GM13977 (cell line): ENCODE results near the gene BIRC3.
A peak's percentile ranks its signal among the peaks of the same experiment; 100 is the strongest.

Source experiments
- DNase-seq: peaks from one replicate; pipeline ENCODE4 v3.0.0; 2012; ENCODE audit warnings: low spot score
- in situ Hi-C: fragments of 300-500 bp; cut with MboI; formaldehyde crosslinking; loops from one replicate; pipeline ENCODE4 v1.12.0; 2022; ENCODE audit warnings: low sequenced_read_pairs, low pct_unique_long_range_greater_than_20kb, mixed read lengths, inconsistent platforms; ENCODE audit not compliant: unreplicated experiment
- TF ChIP-seq, protein P1 (sequence below): IDR thresholded peaks from 2 replicates; pipeline ENCODE4 v1.5.1; 2012; ENCODE audit warnings: mild to moderate bottlenecking, control low read depth; ENCODE audit not compliant: insufficient read depth; ENCODE audit errors: extremely low read depth, missing control alignments

The BIRC3 gene

DNA sequence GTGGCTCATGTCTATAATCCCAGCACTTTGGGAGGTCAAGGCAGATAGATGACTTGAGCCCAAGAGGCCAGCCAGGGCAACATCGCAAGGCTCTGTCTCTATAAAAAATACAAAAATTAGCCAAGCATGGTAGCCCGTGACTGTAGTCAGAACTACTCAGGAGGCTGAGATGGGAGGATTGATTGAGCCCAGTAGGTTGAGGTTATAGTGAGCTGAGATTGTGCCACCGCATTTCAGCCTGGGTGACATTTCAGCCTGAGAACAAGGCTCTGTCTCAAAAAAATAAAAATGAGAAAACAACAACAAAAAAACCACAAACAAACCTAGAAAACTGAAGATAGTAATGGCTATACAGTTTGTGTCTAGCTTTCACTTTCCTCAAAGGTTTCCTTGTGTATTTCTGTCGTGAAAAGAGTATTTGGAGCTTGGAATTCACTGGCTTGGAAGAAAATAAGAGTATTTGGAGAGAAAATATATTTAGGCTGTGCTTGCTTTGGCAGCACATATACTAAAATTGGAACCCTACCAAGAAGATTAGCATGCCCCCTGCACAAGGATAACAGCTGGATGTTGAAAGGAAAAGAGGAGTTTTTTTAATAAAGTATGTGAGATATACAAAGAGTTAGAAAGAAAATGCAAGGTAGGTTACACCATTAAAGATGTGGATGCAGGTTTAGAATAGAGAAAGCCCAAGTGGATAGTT, 3.9 kb upstream of the BIRC3 start:
- no peak for DNase-seq
- in situ Hi-C loops, result no loop called here

DNA sequence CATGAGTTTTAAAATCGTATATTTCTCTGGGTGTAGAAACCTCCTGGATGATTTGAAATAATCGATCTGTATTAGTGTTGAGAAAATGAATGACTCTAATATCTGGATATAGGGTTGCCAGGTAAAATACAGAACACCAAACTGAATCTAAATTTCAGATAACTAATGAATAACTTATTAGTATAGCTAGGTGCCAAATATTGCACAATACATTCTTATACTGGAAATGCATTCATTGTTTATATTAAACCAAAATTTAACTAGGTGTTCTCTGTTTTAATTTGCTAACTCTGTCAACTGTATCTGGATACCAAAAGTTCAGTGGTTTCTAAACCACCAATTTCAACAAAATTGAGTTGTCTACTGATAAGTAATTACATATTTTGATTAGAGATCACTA, 2.5 kb upstream of the BIRC3 start:
- TF ChIP-seq, protein P1, sequence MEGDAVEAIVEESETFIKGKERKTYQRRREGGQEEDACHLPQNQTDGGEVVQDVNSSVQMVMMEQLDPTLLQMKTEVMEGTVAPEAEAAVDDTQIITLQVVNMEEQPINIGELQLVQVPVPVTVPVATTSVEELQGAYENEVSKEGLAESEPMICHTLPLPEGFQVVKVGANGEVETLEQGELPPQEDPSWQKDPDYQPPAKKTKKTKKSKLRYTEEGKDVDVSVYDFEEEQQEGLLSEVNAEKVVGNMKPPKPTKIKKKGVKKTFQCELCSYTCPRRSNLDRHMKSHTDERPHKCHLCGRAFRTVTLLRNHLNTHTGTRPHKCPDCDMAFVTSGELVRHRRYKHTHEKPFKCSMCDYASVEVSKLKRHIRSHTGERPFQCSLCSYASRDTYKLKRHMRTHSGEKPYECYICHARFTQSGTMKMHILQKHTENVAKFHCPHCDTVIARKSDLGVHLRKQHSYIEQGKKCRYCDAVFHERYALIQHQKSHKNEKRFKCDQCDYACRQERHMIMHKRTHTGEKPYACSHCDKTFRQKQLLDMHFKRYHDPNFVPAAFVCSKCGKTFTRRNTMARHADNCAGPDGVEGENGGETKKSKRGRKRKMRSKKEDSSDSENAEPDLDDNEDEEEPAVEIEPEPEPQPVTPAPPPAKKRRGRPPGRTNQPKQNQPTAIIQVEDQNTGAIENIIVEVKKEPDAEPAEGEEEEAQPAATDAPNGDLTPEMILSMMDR, result no peak
- DNase-seq, result no peak
- in situ Hi-C loops, result no loop called here

More for the DNA sequence above, 3.9 kb upstream of the BIRC3 start:
- TF ChIP-seq, protein P1, result no peak

DNA sequence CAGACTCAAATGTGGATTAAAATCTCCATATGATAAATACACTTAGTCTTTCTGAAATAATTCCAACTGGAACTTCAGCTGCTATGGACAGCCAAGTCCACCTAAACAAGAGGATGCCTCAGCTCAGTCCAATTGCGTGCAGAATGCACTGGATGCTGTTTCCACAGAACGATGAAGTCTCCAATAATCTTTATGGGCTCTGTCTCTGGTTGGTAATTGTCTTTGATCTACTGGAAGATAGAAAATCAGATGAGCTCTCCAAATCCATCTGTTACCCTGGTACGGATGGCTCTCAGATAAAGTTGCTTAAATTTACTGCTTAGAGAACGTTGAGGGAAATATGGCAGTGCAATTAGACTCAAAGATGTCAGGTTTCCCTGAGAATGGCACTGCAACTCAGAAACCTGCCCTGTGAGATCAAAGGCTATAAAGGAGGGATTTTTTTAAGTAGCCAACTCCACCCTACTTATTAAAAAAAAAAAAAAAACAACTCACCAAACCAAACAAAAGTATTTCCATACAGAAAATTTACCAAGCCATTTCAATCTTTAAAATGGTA, 859 bp upstream of the BIRC3 start:
- in situ Hi-C loops, result no loop called here
- TF ChIP-seq, protein P1, result no peak
- DNase-seq, result no peak

DNA sequence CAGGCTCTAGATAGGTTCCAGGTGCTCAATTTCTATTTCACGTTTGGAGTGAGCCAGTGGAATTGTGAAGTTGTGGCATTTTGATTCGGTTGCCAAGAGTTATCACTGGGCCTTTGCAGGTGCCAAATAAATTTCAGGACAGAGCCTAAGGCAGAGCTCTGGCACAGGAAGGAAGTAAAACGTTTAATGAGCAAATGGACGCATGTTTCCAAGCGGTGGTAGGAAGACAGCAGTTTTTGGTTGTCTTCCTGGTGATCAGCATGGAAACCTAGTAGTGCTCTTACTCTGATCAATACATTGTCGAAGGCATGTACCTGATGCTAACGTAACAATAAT, 452 bp downstream of the BIRC3 start:
- TF ChIP-seq, protein P1, result no peak
- in situ Hi-C loops, result no loop called here
- DNase-seq, result no peak

DNA sequence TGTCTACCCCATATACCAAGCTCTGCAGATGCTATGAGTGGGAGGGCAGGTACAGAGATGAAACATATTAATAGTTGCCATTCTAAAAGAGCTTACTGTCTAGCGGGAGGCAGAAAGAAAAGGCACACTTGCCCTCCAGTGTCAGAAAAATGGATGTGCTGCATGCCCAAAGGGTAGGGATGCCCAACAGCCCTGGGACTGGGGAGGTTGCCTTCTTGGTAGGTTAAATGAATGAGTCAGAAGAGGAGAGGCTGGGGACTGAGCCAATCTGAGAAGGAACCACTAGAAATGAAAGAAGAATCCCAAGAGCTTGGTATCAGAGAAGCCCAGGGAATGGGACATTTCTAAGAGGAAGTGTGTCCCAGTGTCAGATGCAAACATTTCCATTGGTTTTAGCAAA, 1.2 kb downstream of the BIRC3 start:
- in situ Hi-C loops, result no loop called here
- no peak for DNase-seq
- TF ChIP-seq, protein P1, result peak; percentile 20

DNA sequence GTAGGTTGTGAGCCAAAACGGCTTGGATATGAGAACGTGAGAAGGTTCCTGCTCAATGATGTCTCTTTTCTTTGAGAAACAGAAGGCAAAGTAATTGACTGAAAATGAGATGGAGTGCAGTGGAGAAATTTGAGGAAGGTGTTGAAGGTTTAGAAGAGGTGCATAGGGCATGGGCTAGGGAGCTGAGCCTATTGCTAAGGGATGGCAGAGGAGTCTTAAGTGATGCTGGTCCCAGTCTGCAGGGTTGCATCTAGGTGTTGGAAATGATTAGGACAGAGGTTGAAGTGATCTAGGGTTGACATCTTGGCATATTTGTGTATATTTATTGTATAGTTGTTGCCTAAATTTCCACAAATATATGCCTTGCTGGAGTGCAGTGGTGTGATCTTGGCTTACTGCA, 2.3 kb downstream of the BIRC3 start:
- TF ChIP-seq, protein P1, result no peak
- in situ Hi-C loops, result no loop called here
- no peak for DNase-seq

DNA sequence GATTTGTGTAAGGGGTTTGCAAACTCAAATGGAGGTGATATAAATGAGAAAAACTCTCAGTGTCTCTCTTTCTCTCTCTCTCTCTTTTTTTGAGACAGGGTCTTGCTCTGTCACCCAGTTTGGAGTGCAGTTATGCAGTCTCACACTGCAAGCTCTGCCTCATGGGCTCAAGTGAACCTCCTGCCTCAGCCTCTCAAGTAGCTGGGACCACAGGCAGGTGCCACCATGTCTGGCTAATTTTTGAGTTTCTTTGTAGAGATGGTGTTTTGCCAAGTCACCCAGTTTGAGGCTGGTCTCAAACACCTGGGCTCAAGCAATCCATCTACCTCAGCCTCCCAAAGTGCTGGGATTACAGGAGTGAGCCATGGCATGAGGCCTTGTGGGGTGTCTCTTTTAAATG, 2.9 kb downstream of the BIRC3 start:
- TF ChIP-seq, protein P1, result no peak
- no peak for DNase-seq
- in situ Hi-C loops, result no loop called here
